Heart left ventricle (tissue), 16 donors: ENCODE results near the gene C11orf97. TPM values are rescaled to one million over a fixed set of nuclear protein-coding genes. Genes with fewer than 3 reads are reported as not detected.
A peak's percentile ranks its signal among the peaks of the same experiment; 100 is the strongest.
"Not testable (repeated sequence)": the region's sequence is repeated elsewhere in the genome, so short reads cannot be mapped to it uniquely, and the experiment has no call there.

Experiments
- ATAC-seq, 4 donors: fragments of 200-7000 bp; cut with Tn5 transposase; one replicate each; pipeline ENCODE4 v1.9.1; 2020 to 2022; ENCODE audit warnings: moderate library complexity in 4 of 4, mild to moderate bottlenecking in 3 of 4, moderate number of reproducible peaks in 1 of 4
- DNase-seq, 5 donors: peaks; one replicate each; pipeline ENCODE4 v3.0.0-alpha.2; 2020
- H3K27ac ChIP-seq, 12 donors: fragments of 200-600 bp; sonication (generic) in 4 of 12; one replicate each; pipeline versions ENCODE4 v1.5.0 to v1.8.0; 2016 to 2022; ENCODE audit warnings: mild to moderate bottlenecking in 2 of 12
- H3K27me3 ChIP-seq, 9 donors: fragments of 200-600 bp; sonication (generic) in 2 of 9; one replicate each; pipeline versions ENCODE4 v1.5.1 to v1.8.0; 2016 to 2022; ENCODE audit warnings: mild to moderate bottlenecking in 3 of 9
- H3K36me3 ChIP-seq, 9 donors: fragments of 200-600 bp; sonication (generic) in 2 of 9; one replicate each; pipeline versions ENCODE4 v1.5.0 to v1.8.0; 2018 to 2022; ENCODE audit warnings: mild to moderate bottlenecking in 2 of 9
- H3K4me1 ChIP-seq, 12 donors: fragments of 200-600 bp; sonication (generic) in 4 of 12; one replicate each; pipeline versions ENCODE4 v1.5.0 to v1.8.0; 2016 to 2022; ENCODE audit warnings: mild to moderate bottlenecking in 3 of 12
- H3K4me3 ChIP-seq, 12 donors: fragments of 200-600 bp; sonication (generic) in 4 of 12; one replicate each; pipeline versions ENCODE4 v1.5.0 to v1.8.0; 2017 to 2022; ENCODE audit warnings: mild to moderate bottlenecking in 9 of 12, moderate library complexity in 4 of 12
- H3K9me3 ChIP-seq, 12 donors: fragments of 200-600 bp; sonication (generic) in 4 of 12; one replicate each; pipeline versions ENCODE4 v1.5.0 to v1.8.0; 2016 to 2022; ENCODE audit warnings: mild to moderate bottlenecking in 1 of 12
- CTCF ChIP-seq, 12 donors: fragments of 200-600 bp; sonication (generic) in 4 of 12; IDR thresholded peaks; one replicate each; pipeline versions ENCODE4 v1.5.0 to v1.8.0; 2018 to 2022; ENCODE audit warnings: antibody characterized with exemption in 12 of 12, mild to moderate bottlenecking in 5 of 12
- POLR2A ChIP-seq, 2 donors: fragments of 450-650 bp; IDR thresholded peaks; one replicate each; pipeline ENCODE4 v1.6.1; 2017; ENCODE audit warnings: antibody characterized with exemption in 2 of 2, mild to moderate bottlenecking in 2 of 2, moderate library complexity in 2 of 2
- WGBS, 4 donors: extraction: QIAGEN DNeasy Blood & Tissue Kit in 2 of 4; methylation state at CpG; one replicate each; pipeline versions ENCODE4 v1.1.5 to v1.1.7; 2013 to 2018; 5-methylcytosine and 5-hydroxymethylcytosine counted together
- intact Hi-C, 10 donors: fragments of 100-400 bp; cut with DNase I; formaldehyde crosslinking; loops; one replicate each; pipeline versions ENCODE4 v1.11.1 to v1.14.2; 2022
- polyA plus RNA-seq, 2 donors: library from polyadenylated mRNA; stranded (reverse); fragments of 200-250 nt; gene quantifications; one replicate each; pipeline ENCODE4 v1.2.3, GENCODE V29; 2013
- total RNA-seq, 9 donors: library from RNA; depleted of rRNA in 2 of 9; stranded (reverse); fragments of >200 nt in 2 of 9; fragmentation: NEBNext Ultra II Directional in 3 of 9; extraction: Animal tissue kit (Norgen Biotek cat#: 25700) in 3 of 9; gene quantifications; one replicate each; pipeline versions ENCODE4 v1.1.0 to v1.2.4, GENCODE V29; 2016 to 2023
- donor health status: ischemic (EF 13 %, LVEDD 7.1; RV severe dilation, severe dysfunction).
- donor health status: healthy with polysubstance abuse.
- donor health status: DM: no; HTN: yes; CAD: no.
- donor health status: DM: no; HTN: no; CAD: no.
- donor health status: ischemic (EF 25% LVEDD 6.9; RV normal size, moderate dysfunction).
- donor health status: ischemic (EF 25% LVEDD 5.7; RV mildly dilated, moderate dysfunction).
- donor health status: healthy.
- donor health status: DM: yes; HTN: yes; CAD: no.
- donor health status: ischemic (EF 35%, LVEDD 5.7; RV mildly dilated, moderate dysfunction).
- donor health status: nonischemic (EF 11% LVEDD 7.7; RV severe dilation, severe dysfunction).
- donor health status: DM: yes; HTN: yes; CAD: no.
- donor health status: PGD.
- donor health status: ischemic (EF 29% LVEDD 5.4; RV normal size, mild dysfunction).
- donor health status: nonischemic (EF 23%, LVEDD 6.1; RV moderate dilation, normal function).

Gene C11orf97
- total and polyA plus RNA-seq, 11 donors, result not detected

- ATAC-seq, result peak; percentile 34 to 74 (median 68)
- 4 to 6% (median 5%) methylated on average over 15 to 19 of the region's 19 CpGs for WGBS, 4 donors
- Histone ChIP-seq H3K9me3 (no peaks in the 10 kb centered on the region), H3K27ac (peak overlapping the region in 11 of 12 donors; percentile 31 to 85 (median 76)), H3K4me3 (peak overlapping the region; percentile 40 to 98 (median 85)), H3K36me3 (peaks cover 0 to 47% (median 42%) of the 10 kb centered on the region in 9 donors), H3K27me3 (no peaks in the 10 kb centered on the region), H3K4me1 (peaks cover 0 to 33% (median 18%) of the 10 kb centered on the region in 12 donors)
- no peak for TF ChIP-seq POLR2A (IDR thresholded peaks at IDR 0.05)
- TF ChIP-seq CTCF (IDR thresholded peaks at IDR 0.05), result no peak
- intact Hi-C loops, result loop anchor here in 2 of 10 donors (5.0 to 10.0 kb wide), 2 partner anchors 309 to 597 kb away; no protein-coding TSS in a partner anchor
- no peak for DNase-seq
Measured at GRCh38 chr11:94494126-94494680, 18.1 kb upstream of the C11orf97 start.

GRCh38 chr11:94500181-94500580 is 12.1 kb upstream of the C11orf97 start:
- H3K27ac ChIP-seq, result no peak overlapping the region
- H3K36me3 ChIP-seq, result peaks cover 0 to 70% (median 58%) of the 10 kb centered on the region in 9 donors
- no peaks in the 10 kb centered on the region for H3K9me3 ChIP-seq
- peaks cover 0 to 7% (median 2%) of the 10 kb centered on the region in 12 donors for H3K4me1 ChIP-seq
- H3K27me3 ChIP-seq, result no peaks in the 10 kb centered on the region
- DNase-seq (no peak), ATAC-seq (no peak)
- WGBS, 4 donors, result 86 to 95% (median 92%) methylated on average over 2 of the region's 2 CpGs
- intact Hi-C loops, result loop anchor here in 6 of 10 donors (5.0 to 10.0 kb wide), 5 partner anchors 325 to 1265 kb away; no protein-coding TSS in a partner anchor
- TF ChIP-seq CTCF (IDR thresholded peaks at IDR 0.05) (no peak), POLR2A (IDR thresholded peaks at IDR 0.05) (no peak)
- H3K4me3 ChIP-seq, result no peak overlapping the region

- no peaks in the 10 kb centered on the region for H3K4me1 ChIP-seq
- DNase-seq, result no peak
- WGBS, 4 donors, result 73 to 80% (median 76%) methylated on average over 2 of the region's 2 CpGs
- H3K36me3 ChIP-seq, result peaks cover 0 to 68% (median 55%) of the 10 kb centered on the region in 9 donors
- no peaks in the 10 kb centered on the region for H3K9me3 ChIP-seq
- TF ChIP-seq CTCF (IDR thresholded peaks at IDR 0.05) (no peak), POLR2A (IDR thresholded peaks at IDR 0.05) (no peak)
- intact Hi-C loops, result loop anchor here in 6 of 10 donors (5.0 to 10.0 kb wide), 5 partner anchors 327 to 1267 kb away; no protein-coding TSS in a partner anchor
- H3K27ac ChIP-seq, result no peak overlapping the region
- no peaks in the 10 kb centered on the region for H3K27me3 ChIP-seq
- ATAC-seq, result no peak
- no peak overlapping the region for H3K4me3 ChIP-seq
Measured at GRCh38 chr11:94501522-94501921, 10.7 kb upstream of the C11orf97 start.

GRCh38 chr11:94504689-94505293 is 7.5 kb upstream of the C11orf97 start:
- intact Hi-C loops, result loop anchor here in 8 of 10 donors (2.0 to 10.0 kb wide), 6 partner anchors 330 to 1270 kb away; no protein-coding TSS in a partner anchor
- TF ChIP-seq CTCF (IDR thresholded peaks at IDR 0.05) (peak; percentile 50 to 80 (median 72)), POLR2A (IDR thresholded peaks at IDR 0.05) (no peak)
- 18 to 29% (median 24%) methylated on average over 3 of the region's 3 CpGs for WGBS, 4 donors
- Histone ChIP-seq H3K4me1 (no peaks in the 10 kb centered on the region), H3K27ac (no peak overlapping the region), H3K27me3 (no peaks in the 10 kb centered on the region), H3K9me3 (no peaks in the 10 kb centered on the region), H3K4me3 (no peak overlapping the region), H3K36me3 (peaks cover 0 to 35% (median 22%) of the 10 kb centered on the region in 9 donors)
- ATAC-seq, result no peak
- no peak for DNase-seq

GRCh38 chr11:94506513-94506912 is 5.7 kb upstream of the C11orf97 start:
- not testable (repeated sequence) for H3K27me3 ChIP-seq, H3K9me3 ChIP-seq, H3K27ac ChIP-seq, DNase-seq, H3K4me1 ChIP-seq, H3K4me3 ChIP-seq, ATAC-seq
- WGBS, 4 donors, result 86 to 90% (median 86%) methylated on average over 5 of the region's 5 CpGs
- H3K36me3 ChIP-seq, result peaks cover 0 to 18% (median 6%) of the 10 kb centered on the region in 9 donors
- intact Hi-C loops, result loop anchor here in 4 of 10 donors (5.0 to 10.0 kb wide), 5 partner anchors 332 to 1272 kb away; no protein-coding TSS in a partner anchor
